ENCODE results near the gene TACR1.

Gene TACR1

DNA sequence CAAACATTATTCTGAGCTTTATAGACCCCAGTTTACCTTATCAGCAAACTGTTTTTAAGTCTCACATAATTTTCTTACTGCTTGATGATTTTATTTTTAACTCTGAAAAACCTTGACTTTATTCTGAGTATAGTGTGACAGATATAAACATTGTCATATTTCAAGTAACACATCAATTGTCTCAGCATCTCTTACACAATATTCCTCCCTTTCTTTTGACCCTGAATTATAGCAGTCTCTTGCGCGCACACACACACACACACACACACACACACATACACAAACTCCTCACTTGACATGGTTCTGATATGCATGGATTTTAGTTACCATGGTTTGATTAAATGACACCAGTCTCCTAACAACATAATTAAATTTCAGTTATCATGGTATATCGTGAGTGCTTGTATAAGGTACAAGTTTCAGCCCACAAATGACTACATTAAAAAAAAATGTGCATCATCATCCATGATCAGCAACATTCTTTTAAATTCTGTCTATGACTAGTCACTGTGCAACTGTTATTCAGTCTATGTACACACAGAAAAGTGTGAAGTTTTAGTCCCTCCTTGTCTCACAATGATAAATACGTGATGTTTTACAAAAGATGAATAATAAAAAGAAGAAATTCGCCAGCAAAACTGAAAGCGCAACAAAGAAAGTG lies 39.5 kb upstream of the TACR1 start:
- H3K4me3 ChIP-seq (ENCODE audit: severe bottlenecking) = no peak overlapping the region
- TF ChIP-seq CTCF (IDR thresholded peaks at IDR 0.05; ENCODE audit: poor library complexity, severe bottlenecking) = no peak
- H3K9me3 ChIP-seq (ENCODE audit: severe bottlenecking) = peaks cover 4% of the 10 kb centered on the region
- H3K27me3 ChIP-seq (ENCODE audit: insufficient read depth, poor library complexity, severe bottlenecking) = no peaks in the 10 kb centered on the region
- DNase-seq (ENCODE audit: low spot score) (no peak), ATAC-seq (ENCODE audit: low read depth) (peak; percentile 82)
- peaks cover 15% of the 10 kb centered on the region for H3K4me1 ChIP-seq (ENCODE audit: insufficient read depth, poor library complexity, severe bottlenecking)
- H3K36me3 ChIP-seq (ENCODE audit: low read depth) = no peaks in the 10 kb centered on the region
- no peak overlapping the region for H3K27ac ChIP-seq (ENCODE audit: poor library complexity, severe bottlenecking)

GRCh38 chr2:75237296-75237695 lies 38.0 kb upstream of the TACR1 start:
- Histone ChIP-seq H3K4me3 (ENCODE audit: severe bottlenecking) (no peak overlapping the region), H3K36me3 (ENCODE audit: low read depth) (no peaks in the 10 kb centered on the region), H3K27ac (ENCODE audit: poor library complexity, severe bottlenecking) (no peak overlapping the region), H3K4me1 (ENCODE audit: insufficient read depth, poor library complexity, severe bottlenecking) (peaks cover 15% of the 10 kb centered on the region), H3K27me3 (ENCODE audit: insufficient read depth, poor library complexity, severe bottlenecking) (no peaks in the 10 kb centered on the region), H3K9me3 (ENCODE audit: severe bottlenecking) (peaks cover 4% of the 10 kb centered on the region)
- TF ChIP-seq CTCF (IDR thresholded peaks at IDR 0.05; ENCODE audit: poor library complexity, severe bottlenecking) = no peak
- ATAC-seq (ENCODE audit: low read depth) = no peak
- no peak for DNase-seq (ENCODE audit: low spot score)

DNA sequence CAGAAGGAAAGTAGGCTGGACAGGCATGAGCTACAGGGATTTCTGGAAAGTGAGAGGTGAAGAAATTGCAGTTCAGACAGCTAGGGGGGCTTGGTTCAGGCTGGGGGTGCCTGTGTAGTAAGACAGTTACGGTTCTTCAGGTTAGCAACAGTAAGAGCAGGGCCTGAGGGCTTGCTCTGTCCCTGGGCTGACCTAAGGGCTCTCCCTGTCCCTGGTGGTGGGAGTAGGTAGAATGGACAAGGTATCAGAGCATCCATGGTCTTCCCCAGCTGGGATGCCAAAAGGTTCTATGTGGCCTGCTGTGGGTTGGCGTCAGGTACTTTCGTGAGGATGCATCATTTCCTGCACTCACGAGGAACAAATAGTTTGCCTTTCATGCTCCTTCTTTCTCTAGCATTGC lies 34.6 kb upstream of the TACR1 start:
- H3K27ac ChIP-seq (ENCODE audit: poor library complexity, severe bottlenecking) = no peak overlapping the region
- no peak for TF ChIP-seq CTCF (IDR thresholded peaks at IDR 0.05; ENCODE audit: poor library complexity, severe bottlenecking)
- H3K4me3 ChIP-seq (ENCODE audit: severe bottlenecking) = no peak overlapping the region
- H3K4me1 ChIP-seq (ENCODE audit: insufficient read depth, poor library complexity, severe bottlenecking) = peaks cover 6% of the 10 kb centered on the region
- H3K27me3 ChIP-seq (ENCODE audit: insufficient read depth, poor library complexity, severe bottlenecking) = no peaks in the 10 kb centered on the region
- DNase-seq (ENCODE audit: low spot score) (no peak), ATAC-seq (ENCODE audit: low read depth) (no peak)
- no peaks in the 10 kb centered on the region for H3K9me3 ChIP-seq (ENCODE audit: severe bottlenecking)
- no peaks in the 10 kb centered on the region for H3K36me3 ChIP-seq (ENCODE audit: low read depth)

DNA sequence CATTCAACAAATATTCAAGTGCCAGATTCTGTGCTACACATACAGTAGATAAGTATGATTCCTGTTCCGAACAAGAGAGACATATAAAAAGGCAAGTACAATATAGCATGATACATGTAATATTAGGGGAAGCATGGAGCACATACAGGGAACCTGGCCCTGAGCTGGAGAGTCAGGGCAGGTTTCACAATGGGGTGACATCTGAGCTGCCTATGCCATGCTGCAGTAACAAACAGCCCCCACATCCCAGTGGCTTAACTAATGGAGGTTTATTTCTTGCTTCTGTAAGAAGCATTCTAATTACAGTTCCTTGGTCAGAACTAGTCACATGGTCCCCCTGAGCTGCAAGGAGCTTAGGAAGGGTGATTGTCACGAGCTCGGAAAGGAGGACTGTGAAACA lies 27.3 kb upstream of the TACR1 start:
- no peak overlapping the region for H3K4me3 ChIP-seq (ENCODE audit: severe bottlenecking)
- H3K9me3 ChIP-seq (ENCODE audit: severe bottlenecking) = no peaks in the 10 kb centered on the region
- no peaks in the 10 kb centered on the region for H3K4me1 ChIP-seq (ENCODE audit: insufficient read depth, poor library complexity, severe bottlenecking)
- no peaks in the 10 kb centered on the region for H3K27me3 ChIP-seq (ENCODE audit: insufficient read depth, poor library complexity, severe bottlenecking)
- no peaks in the 10 kb centered on the region for H3K36me3 ChIP-seq (ENCODE audit: low read depth)
- ATAC-seq (ENCODE audit: low read depth) = no peak
- H3K27ac ChIP-seq (ENCODE audit: poor library complexity, severe bottlenecking) = no peak overlapping the region
- no peak for TF ChIP-seq CTCF (IDR thresholded peaks at IDR 0.05; ENCODE audit: poor library complexity, severe bottlenecking)
- no peak for DNase-seq (ENCODE audit: low spot score)

GRCh38 chr2:75226099-75226498 lies 26.8 kb upstream of the TACR1 start:
- Histone ChIP-seq H3K27me3 (ENCODE audit: insufficient read depth, poor library complexity, severe bottlenecking) (no peaks in the 10 kb centered on the region), H3K36me3 (ENCODE audit: low read depth) (no peaks in the 10 kb centered on the region), H3K4me1 (ENCODE audit: insufficient read depth, poor library complexity, severe bottlenecking) (no peaks in the 10 kb centered on the region), H3K9me3 (ENCODE audit: severe bottlenecking) (no peaks in the 10 kb centered on the region), H3K27ac (ENCODE audit: poor library complexity, severe bottlenecking) (no peak overlapping the region), H3K4me3 (ENCODE audit: severe bottlenecking) (no peak overlapping the region)
- no peak for ATAC-seq (ENCODE audit: low read depth)
- no peak for DNase-seq (ENCODE audit: low spot score)
- TF ChIP-seq CTCF (IDR thresholded peaks at IDR 0.05; ENCODE audit: poor library complexity, severe bottlenecking) = no peak
